CD4-positive, alpha-beta T cell (primary cell): ENCODE data around the gene ICAM5. TPM values are rescaled to one million over a fixed set of nuclear protein-coding genes. Genes with fewer than 3 reads are reported as not detected.

Experiments used
- ATAC-seq: fragments of 200-7000 bp; cut with Tn5 transposase; one replicate; pipeline ENCODE4 v1.10.0; 2022; ENCODE audit warnings: mild to moderate bottlenecking; ENCODE audit not compliant: poor library complexity
- CTCF ChIA-PET: fragments of 350-600 bp; sonication (Branson Sonifier 250); formaldehyde crosslinking; loops from one replicate; lab custom pipeline; 2021; ENCODE audit warnings: antibody characterized with exemption, inconsistent platforms; lab: Charles Lee
- POLR2A ChIA-PET: fragments of 350-600 bp; sonication (Branson Sonifier 250); formaldehyde crosslinking; loops from one replicate; lab custom pipeline; 2021; ENCODE audit warnings: antibody characterized with exemption, inconsistent platforms; lab: Charles Lee
- DNase-seq, 14 experiments: peaks; one replicate each; pipeline ENCODE4 v3.0.0-alpha.2; 2013 to 2020; ENCODE audit warnings: mixed read lengths in 2 of 14
- H3K27ac ChIP-seq, 2 donors: one replicate each; pipeline versions ENCODE4 v1.5.1 to v1.7.0; 2013; ENCODE audit warnings: low read length in 2 of 2, low read depth in 1 of 2, mild to moderate bottlenecking in 1 of 2
- H3K27me3 ChIP-seq, 2 experiments: 1 replicate in 1 of 2; 2 replicates in 1 of 2; pipeline versions ENCODE4 v1.6.1 to v1.7.0; 2013; ENCODE audit warnings: low read length in 2 of 2, control low read depth in 1 of 2, mild to moderate bottlenecking in 1 of 2, moderate library complexity in 1 of 2; ENCODE audit not compliant: insufficient read depth in 2 of 2, control insufficient read depth in 1 of 2
- H3K36me3 ChIP-seq: one replicate; pipeline ENCODE4 v1.6.1; 2013; ENCODE audit warnings: low read length, control low read depth; ENCODE audit not compliant: insufficient read depth
- H3K4me1 ChIP-seq: one replicate; pipeline ENCODE4 v1.6.1; 2013; ENCODE audit warnings: low read length, control low read depth; ENCODE audit not compliant: insufficient read depth
- H3K4me3 ChIP-seq: one replicate; pipeline ENCODE4 v1.5.1; 2013; ENCODE audit warnings: mild to moderate bottlenecking, low read length, moderate library complexity
- H3K9me3 ChIP-seq, 2 experiments: 1 replicate in 1 of 2; 2 replicates in 1 of 2; pipeline versions ENCODE4 v1.6.1 to v1.7.0; 2013; ENCODE audit warnings: low read length in 2 of 2, mild to moderate bottlenecking in 2 of 2, control low read depth in 1 of 2, moderate library complexity in 1 of 2; ENCODE audit not compliant: control insufficient read depth in 1 of 2, insufficient read depth in 1 of 2
- H3K27ac Mint-ChIP-seq: one replicate; pipeline ENCODE4 v1.8.0; 2020; ENCODE audit warnings: mixed read lengths
- H3K27me3 Mint-ChIP-seq: one replicate; pipeline ENCODE4 v1.8.0; 2021; ENCODE audit warnings: mixed read lengths
- H3K36me3 Mint-ChIP-seq: one replicate; pipeline ENCODE4 v1.8.0; 2021; ENCODE audit warnings: low read depth, mixed read lengths
- H3K4me1 Mint-ChIP-seq: one replicate; pipeline ENCODE4 v1.8.0; 2021; ENCODE audit warnings: low read depth, mixed read lengths
- H3K4me3 Mint-ChIP-seq: one replicate; pipeline ENCODE4 v1.8.0; 2020; ENCODE audit warnings: mild to moderate bottlenecking, mixed read lengths
- H3K9me3 Mint-ChIP-seq: one replicate; pipeline ENCODE4 v1.8.0; 2020; ENCODE audit warnings: mixed read lengths
- CTCF ChIP-seq: fragments of 200-600 bp; IDR thresholded peaks from one replicate; pipeline ENCODE4 v1.8.0; 2022; ENCODE audit warnings: antibody characterized with exemption, mild to moderate bottlenecking
- intact Hi-C, 2 experiments: fragments of 100-400 bp; cut with DNase I in 1 of 2; cut with micrococcal nuclease in 1 of 2; formaldehyde crosslinking; loops; one replicate each; pipeline versions ENCODE4 v1.15.1 to v1.9.0; 2023 to 2025; cut with DNase I, micrococcal nuclease
- total RNA-seq, 174 experiments: library from RNA in 2 of 174; stranded (reverse) in 2 of 174; gene quantifications; one replicate each; pipeline ENCODE4 v1.2.3 and lab custom pipeline; 2021 to 2026

Gene ICAM5
- total RNA-seq, 2 experiments from 2014 or later = not detected

GRCh38 chr19:10292789-10293636, 3.3 kb downstream of the ICAM5 start:
- Histone ChIP-seq H3K27me3 (peaks cover 74 to 77% of the 10 kb centered on the region in 2 experiments), H3K4me3 (peak overlapping the region; percentile 48), H3K36me3 (no peaks in the 10 kb centered on the region), H3K9me3 (peaks cover 0 to 59% of the 10 kb centered on the region in 2 experiments), H3K27ac (no peak overlapping the region), H3K4me1 (peaks cover 81% of the 10 kb centered on the region)
- POLR2A ChIA-PET = interaction anchor here (5.0 kb wide), 1 partner anchor 22 kb away, joined by 39 read pairs; the partner anchor contains the start of gene ICAM1
- Mint-ChIP-seq H3K9me3 (no peaks in the 10 kb centered on the region), H3K27me3 (peaks cover 80% of the 10 kb centered on the region), H3K36me3 (no peaks in the 10 kb centered on the region), H3K27ac (no peak overlapping the region), H3K4me3 (peak overlapping the region; percentile 69), H3K4me1 (peaks cover 55% of the 10 kb centered on the region)
- intact Hi-C loops = no loop called here
- ATAC-seq (no peak), DNase-seq (peak in 2 of 14 experiments; percentile 43 to 57)
- CTCF ChIA-PET = interaction anchor here (1.0 to 2.4 kb wide), 2 partner anchors 23 to 98 kb away, joined by 4 to 9 read pairs; partner anchors contain the start of gene ICAM1
- no peak for TF ChIP-seq CTCF

DNA sequence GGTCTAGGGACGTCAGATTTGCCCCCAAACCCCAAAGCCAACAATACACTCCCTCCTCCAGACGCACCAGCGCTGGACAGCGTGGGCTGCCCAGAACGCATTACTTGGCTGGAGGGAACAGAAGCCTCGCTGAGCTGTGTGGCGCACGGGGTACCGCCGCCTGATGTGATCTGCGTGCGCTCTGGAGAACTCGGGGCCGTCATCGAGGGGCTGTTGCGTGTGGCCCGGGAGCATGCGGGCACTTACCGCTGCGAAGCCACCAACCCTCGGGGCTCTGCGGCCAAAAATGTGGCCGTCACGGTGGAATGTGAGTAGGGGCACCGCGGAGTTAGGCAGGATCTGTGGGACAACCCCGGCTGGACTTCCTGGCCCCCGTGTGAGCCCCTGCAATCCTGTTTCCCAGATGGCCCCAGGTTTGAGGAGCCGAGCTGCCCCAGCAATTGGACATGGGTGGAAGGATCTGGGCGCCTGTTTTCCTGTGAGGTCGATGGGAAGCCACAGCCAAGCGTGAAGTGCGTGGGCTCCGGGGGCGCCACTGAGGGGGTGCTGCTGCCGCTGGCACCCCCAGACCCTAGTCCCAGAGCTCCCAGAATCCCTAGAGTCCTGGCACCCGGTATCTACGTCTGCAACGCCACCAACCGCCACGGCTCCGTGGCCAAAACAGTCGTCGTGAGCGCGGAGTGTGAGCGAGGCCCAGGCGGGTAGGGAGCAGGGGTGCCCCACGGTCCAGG, 4.0 kb downstream of the ICAM5 start:
- CTCF ChIA-PET = no interaction called here
- intact Hi-C loops = no loop called here

More for the DNA sequence above, 4.0 kb downstream of the ICAM5 start:
- H3K27me3 Mint-ChIP-seq = peaks cover 73% of the 10 kb centered on the region
- no peak overlapping the region for H3K27ac Mint-ChIP-seq
- H3K4me1 Mint-ChIP-seq = peaks cover 49% of the 10 kb centered on the region
- Histone ChIP-seq H3K9me3 (peaks cover 0 to 53% of the 10 kb centered on the region in 2 experiments), H3K4me1 (peaks cover 73% of the 10 kb centered on the region), H3K4me3 (no peak overlapping the region), H3K27ac (no peak overlapping the region), H3K36me3 (no peaks in the 10 kb centered on the region), H3K27me3 (peaks cover 67 to 70% of the 10 kb centered on the region in 2 experiments)
- H3K4me3 Mint-ChIP-seq = peak overlapping the region; percentile 69
- peak in 1 of 14 experiments; percentile 19 for DNase-seq
- no peak for ATAC-seq
- no peaks in the 10 kb centered on the region for H3K9me3 Mint-ChIP-seq
- no peak for TF ChIP-seq CTCF
- H3K36me3 Mint-ChIP-seq = no peaks in the 10 kb centered on the region
- POLR2A ChIA-PET = no interaction called here
